ENCODE data around the gene MAST4. TPM values are rescaled to one million over a fixed set of nuclear protein-coding genes. Genes with fewer than 3 reads are reported as not detected.

Gene MAST4
- total RNA-seq, 1 experiment from 2014 or later, result 26.5 TPM

GRCh38 chr5:66802941-66803340, 206.7 kb downstream of the MAST4 start:
- H3K27ac Mint-ChIP-seq (ENCODE audit: low read depth, unreplicated experiment), result no peak overlapping the region
- no peak overlapping the region for H3K4me3 Mint-ChIP-seq (ENCODE audit: unreplicated experiment)
- ChIA-PET POLR2A (interaction anchor here (0.6 kb wide), 1 partner anchor 209 kb away, joined by 3 read pairs; no protein-coding TSS in a partner anchor), CTCF (no interaction called here)
- intact Hi-C loops (cut with micrococcal nuclease), result no loop called here
- no peak for DNase-seq (ENCODE audit: unreplicated experiment)
- BruUV-seq (replicated peaks), result no TSS peak
- H3K9me3 Mint-ChIP-seq (ENCODE audit: unreplicated experiment), result no peaks in the 10 kb centered on the region
- H3K4me1 Mint-ChIP-seq (ENCODE audit: insufficient read depth, unreplicated experiment), result peaks cover 6% of the 10 kb centered on the region
- TF ChIP-seq CTCF (IDR thresholded peaks at IDR 0.05; ENCODE audit: unreplicated experiment), result no peak
- peaks cover 65% of the 10 kb centered on the region for H3K27me3 Mint-ChIP-seq (ENCODE audit: insufficient read depth, unreplicated experiment)
- H3K36me3 Mint-ChIP-seq (ENCODE audit: insufficient read depth, unreplicated experiment), result no peaks in the 10 kb centered on the region

DNA sequence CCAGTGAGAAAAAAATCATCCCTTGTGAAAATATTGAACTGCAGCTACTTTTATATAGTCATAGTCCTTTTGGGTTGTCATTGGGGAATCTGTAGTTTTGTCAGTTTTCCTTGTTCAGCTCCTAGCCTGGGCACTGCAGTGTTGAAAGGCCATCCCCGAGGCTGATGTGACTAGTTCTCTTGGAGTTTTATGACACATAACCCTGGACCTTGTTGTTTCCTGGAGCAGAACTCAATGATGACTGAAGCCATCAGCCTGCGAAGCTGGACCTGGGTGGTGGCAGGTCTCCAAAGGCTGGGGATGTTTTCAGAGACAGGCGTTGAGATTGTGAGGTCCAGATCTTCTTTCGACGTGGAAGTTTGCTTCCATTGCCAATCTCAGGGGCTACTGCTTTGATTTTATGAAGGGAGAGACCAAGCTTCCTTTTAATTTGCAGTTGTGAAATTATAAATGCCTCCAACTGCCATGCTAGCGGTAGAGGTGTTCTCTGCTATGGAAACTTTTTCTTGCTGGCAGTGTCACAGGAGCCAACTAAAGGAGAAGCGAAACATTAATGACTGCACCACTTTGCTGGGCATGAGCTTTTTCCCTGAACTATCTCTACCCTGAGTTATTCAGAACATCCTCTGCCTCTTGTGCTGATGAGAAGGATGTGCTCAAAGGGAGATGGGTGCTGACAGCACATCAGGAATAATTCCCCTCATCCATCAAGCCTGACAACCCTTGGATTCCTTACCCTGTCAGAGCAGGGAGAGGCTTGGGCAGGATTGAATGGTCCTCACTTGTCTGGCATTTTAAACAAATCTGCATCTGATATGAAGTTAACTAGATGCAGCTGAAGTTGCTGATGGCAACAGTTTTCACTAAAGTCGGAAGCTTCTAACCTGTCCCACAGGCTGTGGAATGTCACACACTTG, 209.6 kb downstream of the MAST4 start:
- BruUV-seq (replicated peaks), result no TSS peak
- Mint-ChIP-seq H3K4me1 (ENCODE audit: insufficient read depth, unreplicated experiment) (peaks cover 8% of the 10 kb centered on the region), H3K27me3 (ENCODE audit: insufficient read depth, unreplicated experiment) (peaks cover 42% of the 10 kb centered on the region), H3K36me3 (ENCODE audit: insufficient read depth, unreplicated experiment) (no peaks in the 10 kb centered on the region), H3K4me3 (ENCODE audit: unreplicated experiment) (no peak overlapping the region), H3K27ac (ENCODE audit: low read depth, unreplicated experiment) (no peak overlapping the region), H3K9me3 (ENCODE audit: unreplicated experiment) (no peaks in the 10 kb centered on the region)
- DNase-seq (ENCODE audit: unreplicated experiment), result no peak
- ChIA-PET CTCF (interaction anchor here (0.6 to 1.8 kb wide), 12 partner anchors 9 to 499 kb away, joined by 3 to 9 read pairs (median 3); no protein-coding TSS in a partner anchor), POLR2A (interaction anchor here (0.6 to 0.8 kb wide), 2 partner anchors 240 to 338 kb away, joined by 3 read pairs; no protein-coding TSS in a partner anchor)
- intact Hi-C loops (cut with micrococcal nuclease), result loop anchor here (2.0 to 5.0 kb wide), 3 partner anchors 59 to 403 kb away; no protein-coding TSS in a partner anchor
- no peak for TF ChIP-seq CTCF (IDR thresholded peaks at IDR 0.05; ENCODE audit: unreplicated experiment)

DNA sequence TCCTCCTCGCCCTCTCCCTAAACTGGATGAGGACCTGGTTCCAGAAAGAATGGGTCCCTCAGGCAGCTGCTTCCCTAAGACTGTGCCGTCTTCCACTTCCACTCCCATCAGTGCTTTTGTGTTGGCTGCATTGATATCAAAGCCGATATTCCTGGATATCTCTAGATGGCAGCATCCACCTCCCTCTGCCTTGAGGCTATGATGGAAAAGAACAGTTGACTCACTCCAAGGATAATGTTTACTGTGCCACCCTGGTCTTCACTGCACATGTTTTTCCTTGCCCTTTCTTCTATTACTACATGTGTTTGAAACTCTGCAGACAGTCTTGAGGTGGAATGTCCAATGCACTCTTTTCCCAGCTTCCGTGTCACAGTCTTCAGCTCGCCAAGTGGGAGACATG, 211.6 kb downstream of the MAST4 start:
- Mint-ChIP-seq H3K36me3 (ENCODE audit: insufficient read depth, unreplicated experiment) (no peaks in the 10 kb centered on the region), H3K27ac (ENCODE audit: low read depth, unreplicated experiment) (no peak overlapping the region), H3K27me3 (ENCODE audit: insufficient read depth, unreplicated experiment) (peaks cover 42% of the 10 kb centered on the region), H3K9me3 (ENCODE audit: unreplicated experiment) (no peaks in the 10 kb centered on the region), H3K4me3 (ENCODE audit: unreplicated experiment) (no peak overlapping the region), H3K4me1 (ENCODE audit: insufficient read depth, unreplicated experiment) (peaks cover 8% of the 10 kb centered on the region)
- BruUV-seq (replicated peaks), result no TSS peak
- CTCF ChIA-PET, result interaction anchor here (0.6 to 2.9 kb wide), 14 partner anchors 9 to 501 kb away, joined by 3 to 11 read pairs (median 4); no protein-coding TSS in a partner anchor
- TF ChIP-seq CTCF (IDR thresholded peaks at IDR 0.05; ENCODE audit: unreplicated experiment), result peak; percentile 56
- DNase-seq (ENCODE audit: unreplicated experiment), result peak; percentile 84
- intact Hi-C loops (cut with micrococcal nuclease), result loop anchor here (1.0 to 5.0 kb wide), 4 partner anchors 57 to 401 kb away; no protein-coding TSS in a partner anchor
- POLR2A ChIA-PET, result interaction anchor here (0.6 to 2.4 kb wide), 3 partner anchors 11 to 22 kb away, joined by 3 to 5 read pairs (median 5); no protein-coding TSS in a partner anchor

DNA sequence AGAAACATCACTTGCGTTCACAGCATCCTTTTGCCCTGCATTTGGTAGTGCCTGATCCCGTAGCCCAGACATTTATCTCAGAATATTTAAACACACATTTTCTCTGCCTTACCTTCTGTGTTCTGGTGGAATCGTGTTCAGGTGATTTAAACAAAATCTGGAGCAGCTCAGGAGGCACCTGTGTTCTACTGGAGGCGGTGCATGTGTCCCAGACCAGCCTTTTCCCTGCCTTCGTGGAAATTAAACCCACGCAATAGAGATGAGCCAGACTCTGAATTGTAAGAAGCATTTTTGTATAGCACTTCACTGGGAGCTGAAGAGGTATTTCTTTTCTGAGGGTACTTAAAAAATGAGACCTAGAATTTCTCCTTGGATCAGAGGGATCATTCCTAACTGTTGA, 212.5 kb downstream of the MAST4 start:
- no peak for DNase-seq (ENCODE audit: unreplicated experiment)
- no peak for TF ChIP-seq CTCF (IDR thresholded peaks at IDR 0.05; ENCODE audit: unreplicated experiment)
- no TSS peak for BruUV-seq (replicated peaks)
- Mint-ChIP-seq H3K27ac (ENCODE audit: low read depth, unreplicated experiment) (no peak overlapping the region), H3K36me3 (ENCODE audit: insufficient read depth, unreplicated experiment) (no peaks in the 10 kb centered on the region), H3K27me3 (ENCODE audit: insufficient read depth, unreplicated experiment) (peaks cover 42% of the 10 kb centered on the region), H3K9me3 (ENCODE audit: unreplicated experiment) (no peaks in the 10 kb centered on the region), H3K4me1 (ENCODE audit: insufficient read depth, unreplicated experiment) (peaks cover 8% of the 10 kb centered on the region), H3K4me3 (ENCODE audit: unreplicated experiment) (no peak overlapping the region)
- ChIA-PET POLR2A (interaction anchor here (0.7 to 2.4 kb wide), 3 partner anchors 11 to 150 kb away, joined by 3 to 5 read pairs (median 5); no protein-coding TSS in a partner anchor), CTCF (interaction anchor here (0.6 to 2.9 kb wide), 9 partner anchors 10 to 339 kb away, joined by 3 to 11 read pairs (median 4); no protein-coding TSS in a partner anchor)
- intact Hi-C loops (cut with micrococcal nuclease), result loop anchor here (5.0 kb wide), 1 partner anchor 179 kb away; no protein-coding TSS in a partner anchor
